ENCODE data around the gene DENND4A. TPM values are rescaled to one million over a fixed set of nuclear protein-coding genes. Genes with fewer than 3 reads are reported as not detected.

DENND4A gene
- total RNA-seq, 1 donor from 2014 or later: 17.5 TPM

- no peak for TF ChIP-seq CTCF (IDR thresholded peaks at IDR 0.05; ENCODE audit: unreplicated experiment)
- H3K36me3 Mint-ChIP-seq (ENCODE audit: insufficient read depth): peaks cover 1% of the 10 kb centered on the region
- H3K9me3 Mint-ChIP-seq (ENCODE audit: low read depth): no peaks in the 10 kb centered on the region
- H3K27ac Mint-ChIP-seq: no peak overlapping the region
- peaks cover 9% of the 10 kb centered on the region for H3K4me1 Mint-ChIP-seq (ENCODE audit: low read depth)
- no peaks in the 10 kb centered on the region for H3K27me3 Mint-ChIP-seq
- no peak for DNase-seq (ENCODE audit: low spot score, unreplicated experiment)
- H3K4me3 Mint-ChIP-seq (ENCODE audit: low read depth): no peak overlapping the region
These were observed 29.7 kb downstream of the DENND4A start for GRCh38 chr15:65762399-65762798.

- no peak overlapping the region for H3K4me3 Mint-ChIP-seq (ENCODE audit: low read depth)
- no peak overlapping the region for H3K27ac Mint-ChIP-seq
- DNase-seq (ENCODE audit: low spot score, unreplicated experiment): no peak
- H3K36me3 Mint-ChIP-seq (ENCODE audit: insufficient read depth): peaks cover 1% of the 10 kb centered on the region
- no peaks in the 10 kb centered on the region for H3K27me3 Mint-ChIP-seq
- no peak for TF ChIP-seq CTCF (IDR thresholded peaks at IDR 0.05; ENCODE audit: unreplicated experiment)
- peaks cover 4% of the 10 kb centered on the region for H3K4me1 Mint-ChIP-seq (ENCODE audit: low read depth)
- H3K9me3 Mint-ChIP-seq (ENCODE audit: low read depth): no peaks in the 10 kb centered on the region
These were observed 30.7 kb downstream of the DENND4A start for GRCh38 chr15:65761210-65761926.

- Mint-ChIP-seq H3K36me3 (ENCODE audit: insufficient read depth) (peaks cover 1% of the 10 kb centered on the region), H3K4me1 (ENCODE audit: low read depth) (peaks cover 3% of the 10 kb centered on the region), H3K27ac (no peak overlapping the region), H3K9me3 (ENCODE audit: low read depth) (no peaks in the 10 kb centered on the region), H3K4me3 (ENCODE audit: low read depth) (no peak overlapping the region), H3K27me3 (no peaks in the 10 kb centered on the region)
- DNase-seq (ENCODE audit: low spot score, unreplicated experiment): no peak
- TF ChIP-seq CTCF (IDR thresholded peaks at IDR 0.05; ENCODE audit: unreplicated experiment): no peak
These were observed 32.7 kb downstream of the DENND4A start for GRCh38 chr15:65759441-65759840.

- Mint-ChIP-seq H3K4me1 (ENCODE audit: low read depth) (peaks cover 3% of the 10 kb centered on the region), H3K9me3 (ENCODE audit: low read depth) (no peaks in the 10 kb centered on the region), H3K27me3 (no peaks in the 10 kb centered on the region), H3K36me3 (ENCODE audit: insufficient read depth) (peaks cover 1% of the 10 kb centered on the region), H3K27ac (no peak overlapping the region), H3K4me3 (ENCODE audit: low read depth) (no peak overlapping the region)
- TF ChIP-seq CTCF (IDR thresholded peaks at IDR 0.05; ENCODE audit: unreplicated experiment): no peak
- DNase-seq (ENCODE audit: low spot score, unreplicated experiment): no peak
These were observed 33.9 kb downstream of the DENND4A start for GRCh38 chr15:65758242-65758641.

- TF ChIP-seq CTCF (IDR thresholded peaks at IDR 0.05; ENCODE audit: unreplicated experiment): no peak
- no peaks in the 10 kb centered on the region for H3K27me3 Mint-ChIP-seq
- H3K4me1 Mint-ChIP-seq (ENCODE audit: low read depth): peaks cover 3% of the 10 kb centered on the region
- H3K36me3 Mint-ChIP-seq (ENCODE audit: insufficient read depth): peaks cover 1% of the 10 kb centered on the region
- H3K27ac Mint-ChIP-seq: no peak overlapping the region
- H3K4me3 Mint-ChIP-seq (ENCODE audit: low read depth): no peak overlapping the region
- DNase-seq (ENCODE audit: low spot score, unreplicated experiment): no peak
- no peaks in the 10 kb centered on the region for H3K9me3 Mint-ChIP-seq (ENCODE audit: low read depth)
These were observed 34.8 kb downstream of the DENND4A start for GRCh38 chr15:65757256-65757655.
